Hepatocyte (in vitro differentiated cells): ENCODE data around the gene APPBP2. TPM values are rescaled to one million over a fixed set of nuclear protein-coding genes. Genes with fewer than 3 reads are reported as not detected.

Experiments
- DNase-seq: peaks from one replicate; pipeline ENCODE4 v3.0.0-alpha.2; 2016; ENCODE audit warnings: low spot score
- H2AFZ ChIP-seq: fragments of 200-600 bp; sonication (generic); 2 replicates; pipeline ENCODE4 v1.6.0; 2016; ENCODE audit warnings: antibody characterized with exemption, mild to moderate bottlenecking
- H3K27ac ChIP-seq: fragments of 200-600 bp; sonication (generic); 2 replicates; pipeline ENCODE4 v1.5.1; 2016; ENCODE audit warnings: mild to moderate bottlenecking
- H3K27me3 ChIP-seq: fragments of 200-600 bp; sonication (generic); 2 replicates; pipeline ENCODE4 v1.6.1; 2016
- H3K36me3 ChIP-seq: fragments of 200-600 bp; sonication (generic); replicated peaks from 2 replicates; pipeline ENCODE4 v1.5.1; 2016; ENCODE audit warnings: low read depth; ENCODE audit not compliant: insufficient read depth
- H3K4me1 ChIP-seq: fragments of 200-600 bp; sonication (generic); 2 replicates; pipeline ENCODE4 v1.5.1; 2016; ENCODE audit warnings: mild to moderate bottlenecking, moderate library complexity; ENCODE audit not compliant: insufficient read depth
- H3K4me2 ChIP-seq: fragments of 200-600 bp; sonication (generic); 2 replicates; pipeline ENCODE4 v1.6.0; 2016
- H3K4me3 ChIP-seq: fragments of 200-600 bp; sonication (generic); 2 replicates; pipeline ENCODE4 v1.5.1; 2016; ENCODE audit warnings: mild to moderate bottlenecking
- H3K79me2 ChIP-seq: fragments of 200-600 bp; sonication (generic); 2 replicates; pipeline ENCODE4 v1.6.0; 2017; ENCODE audit warnings: mild to moderate bottlenecking
- H3K9me2 ChIP-seq: fragments of 200-600 bp; sonication (generic); replicated peaks from 2 replicates; pipeline ENCODE4 v1.6.0; 2017; ENCODE audit warnings: mild to moderate bottlenecking; ENCODE audit not compliant: insufficient read depth
- H3K9me3 ChIP-seq: fragments of 200-600 bp; sonication (generic); 2 replicates; pipeline ENCODE4 v1.5.1; 2016; ENCODE audit warnings: low read depth, mild to moderate bottlenecking
- H4K20me1 ChIP-seq: fragments of 200-600 bp; sonication (generic); 2 replicates; pipeline ENCODE4 v1.6.0; 2016; ENCODE audit warnings: mild to moderate bottlenecking; ENCODE audit not compliant: insufficient read depth, poor library complexity, severe bottlenecking
- CTCF ChIP-seq: fragments of 200-600 bp; sonication (generic); IDR thresholded peaks from 2 replicates; pipeline ENCODE4 v1.5.1; 2016; ENCODE audit warnings: antibody characterized with exemption, mild to moderate bottlenecking; ENCODE audit not compliant: poor library complexity
- EZH2 ChIP-seq: fragments of 200-600 bp; sonication (generic); IDR thresholded peaks from 2 replicates; pipeline ENCODE4 v1.6.1; 2016; ENCODE audit warnings: antibody characterized with exemption, mild to moderate bottlenecking, borderline replicate concordance
- EZH2phosphoT487 ChIP-seq: fragments of 200-600 bp; sonication (generic); IDR thresholded peaks from one replicate; pipeline ENCODE4 v1.6.1; 2018; ENCODE audit warnings: antibody characterized with exemption, mild to moderate bottlenecking, low read depth, moderate library complexity; ENCODE audit not compliant: unreplicated experiment, severe bottlenecking
- WGBS: methylation state at CpG from one replicate; pipeline ENCODE4 v1.1.6; 2016; ENCODE audit warnings: low lambda C conversion rate; ENCODE audit errors: missing lambda C conversion rate; 5-methylcytosine and 5-hydroxymethylcytosine counted together
- polyA plus RNA-seq: library from polyadenylated mRNA; unstranded; fragments of >200 nt; fragmentation: Nextera tagmentation; extraction: Ambion mirVana; gene quantifications from 2 replicates; pipeline ENCODE4 v1.2.1, GENCODE V29; 2016
- total RNA-seq: library from RNA; depleted of rRNA; stranded (reverse); fragments of >200 nt; gene quantifications from 2 replicates; pipeline ENCODE4 v1.2.3, GENCODE V29; 2014

Gene APPBP2
- total and polyA plus RNA-seq, 2 experiments from 2014 or later = 37.2 to 42.0 TPM

GRCh38 chr17:60539807-60540206 is 13.8 kb upstream of the APPBP2 start:
- 91% methylated on average over 2 of the region's 2 CpGs for WGBS
- no peak for DNase-seq
- H3K27me3 ChIP-seq = no peaks in the 10 kb centered on the region

GRCh38 chr17:60538726-60539125 is 12.7 kb upstream of the APPBP2 start:
- H3K9me3 ChIP-seq = no peaks in the 10 kb centered on the region
- no peaks in the 10 kb centered on the region for H3K79me2 ChIP-seq
- H3K4me3 ChIP-seq = no peak overlapping the region
- no peaks in the 10 kb centered on the region for H4K20me1 ChIP-seq
- no peaks in the 10 kb centered on the region for H3K27me3 ChIP-seq
- 93% methylated on average over 9 of the region's 9 CpGs for WGBS
- no peak overlapping the region for H3K27ac ChIP-seq
- no peak for DNase-seq
- no peak overlapping the region for H3K4me2 ChIP-seq
- H2AFZ ChIP-seq = no peak overlapping the region
- TF ChIP-seq EZH2 = no peak
- no peak for TF ChIP-seq EZH2phosphoT487
- TF ChIP-seq CTCF = no peak
- H3K36me3 ChIP-seq = no peaks in the 10 kb centered on the region
- H3K4me1 ChIP-seq = peaks cover 7% of the 10 kb centered on the region
- H3K9me2 ChIP-seq = no peaks in the 10 kb centered on the region

More at GRCh38 chr17:60539807-60540206, 13.8 kb upstream of the APPBP2 start:
- H3K4me1 ChIP-seq = peaks cover 1% of the 10 kb centered on the region
- H3K9me3 ChIP-seq = no peaks in the 10 kb centered on the region
- no peaks in the 10 kb centered on the region for H3K36me3 ChIP-seq
- no peak for TF ChIP-seq EZH2phosphoT487
- no peak for TF ChIP-seq CTCF
- no peak for TF ChIP-seq EZH2
- no peak overlapping the region for H3K27ac ChIP-seq
- H2AFZ ChIP-seq = no peak overlapping the region
- H3K4me3 ChIP-seq = no peak overlapping the region
- no peaks in the 10 kb centered on the region for H4K20me1 ChIP-seq
- H3K79me2 ChIP-seq = no peaks in the 10 kb centered on the region
- no peak overlapping the region for H3K4me2 ChIP-seq
- no peaks in the 10 kb centered on the region for H3K9me2 ChIP-seq

- Histone ChIP-seq H3K4me2 (peak overlapping the region; percentile 42), H3K9me3 (no peaks in the 10 kb centered on the region), H4K20me1 (no peaks in the 10 kb centered on the region), H3K36me3 (no peaks in the 10 kb centered on the region), H3K79me2 (no peaks in the 10 kb centered on the region), H3K4me1 (peaks cover 7% of the 10 kb centered on the region), H3K4me3 (no peak overlapping the region), H3K9me2 (no peaks in the 10 kb centered on the region), H3K27me3 (no peaks in the 10 kb centered on the region), H2AFZ (no peak overlapping the region), H3K27ac (no peak overlapping the region)
- WGBS = 62% methylated on average over 3 of the region's 3 CpGs
- no peak for TF ChIP-seq EZH2phosphoT487
- TF ChIP-seq EZH2 = no peak
- no peak for TF ChIP-seq CTCF
- DNase-seq = peak; percentile 42
These were observed 9.6 kb upstream of the APPBP2 start for GRCh38 chr17:60535382-60536279.
